SIG-M5 (cell line): ENCODE results near the gene FOXC2.

ENCODE experiments used
- DNase-seq: peaks from one replicate; lab custom pipeline; 2025; lab: John Stamatoyannopoulos, UW

FOXC2 gene

GRCh38 chr16:86566601-86566965 lies at the start of gene FOXC2:
FOXC2 (plus strand) TSS chr16:86566829; CDS start chr16:86567336, 507 bp downstream.
- DNase-seq: no peak

- no peak for DNase-seq
These were observed 49.6 kb upstream of the FOXC2 start for GRCh38 chr16:86517033-86517432.

- no peak for DNase-seq
These were observed 48.9 kb upstream of the FOXC2 start for GRCh38 chr16:86517652-86518258.

GRCh38 chr16:86519007-86519648 lies 47.5 kb upstream of the FOXC2 start:
- DNase-seq: no peak

- no peak for DNase-seq
These were observed 46.8 kb upstream of the FOXC2 start for GRCh38 chr16:86519649-86520316.

- DNase-seq: no peak
These were observed 46.1 kb upstream of the FOXC2 start for GRCh38 chr16:86520317-86521210.

- no peak for DNase-seq
These were observed 45.1 kb upstream of the FOXC2 start for GRCh38 chr16:86521236-86522197.

GRCh38 chr16:86522634-86523033 lies 44.0 kb upstream of the FOXC2 start:
- DNase-seq: no peak

GRCh38 chr16:86523166-86523740 lies 43.4 kb upstream of the FOXC2 start:
- no peak for DNase-seq

GRCh38 chr16:86524029-86524428 lies 42.6 kb upstream of the FOXC2 start:
- no peak for DNase-seq

- no peak for DNase-seq
These were observed 40.9 kb upstream of the FOXC2 start for GRCh38 chr16:86525696-86526095.

GRCh38 chr16:86527366-86527765 lies 39.3 kb upstream of the FOXC2 start:
- DNase-seq: no peak

- DNase-seq: no peak
These were observed 38.3 kb upstream of the FOXC2 start for GRCh38 chr16:86528061-86528929.

GRCh38 chr16:86529160-86529559 lies 37.5 kb upstream of the FOXC2 start:
- DNase-seq: no peak

GRCh38 chr16:86530251-86531190 lies 36.1 kb upstream of the FOXC2 start:
- DNase-seq: no peak

- no peak for DNase-seq
These were observed 35.5 kb upstream of the FOXC2 start for GRCh38 chr16:86531191-86531545.

- DNase-seq: no peak
These were observed 34.7 kb upstream of the FOXC2 start for GRCh38 chr16:86531641-86532525.

GRCh38 chr16:86532526-86532815 lies 34.2 kb upstream of the FOXC2 start:
- no peak for DNase-seq
